HEK293T (cell line): ENCODE results near the gene MAGEA4.

Source experiments
- CTCF ChIA-PET: fragments of 350-600 bp; formaldehyde crosslinking; extraction: SDS; loops from one replicate; lab custom pipeline; 2021; ENCODE audit warnings: antibody characterized with exemption, inconsistent platforms; lab: Yijun Ruan, JAX
- POLR2A ChIA-PET: fragments of 350-600 bp; formaldehyde crosslinking; extraction: SDS; loops from one replicate; lab custom pipeline; 2020; ENCODE audit warnings: antibody characterized with exemption, inconsistent platforms; lab: Yijun Ruan, JAX
- DNase-seq: peaks from one replicate; pipeline ENCODE4 v3.0.0; 2012; ENCODE audit warnings: mixed read lengths; ENCODE audit errors: extremely low spot score
- ARNT ChIP-seq: fragments of 450-650 bp; IDR thresholded peaks from 2 replicates; pipeline ENCODE4 v1.6.1; 2017; ENCODE audit warnings: mild to moderate bottlenecking
- BHLHE40 ChIP-seq: fragments of 450-650 bp; IDR thresholded peaks from 2 replicates; pipeline ENCODE4 v1.6.1; 2016; ENCODE audit warnings: mild to moderate bottlenecking, moderate library complexity, borderline replicate concordance
- CTBP1 ChIP-seq: fragments of 450-650 bp; IDR thresholded peaks from 2 replicates; pipeline ENCODE4 v1.6.1; 2016; ENCODE audit warnings: borderline replicate concordance
- ELF4 ChIP-seq: fragments of 450-650 bp; IDR thresholded peaks from 2 replicates; pipeline ENCODE4 v1.6.1; 2017; ENCODE audit warnings: antibody characterized with exemption
- FOXA1 ChIP-seq: fragments of 450-650 bp; IDR thresholded peaks from 2 replicates; pipeline ENCODE4 v1.6.1; 2016; ENCODE audit warnings: mild to moderate bottlenecking
- FOXK2 ChIP-seq: fragments of 450-650 bp; IDR thresholded peaks from 2 replicates; pipeline ENCODE4 v1.6.1; 2016; ENCODE audit warnings: mild to moderate bottlenecking
- FOXM1 ChIP-seq: fragments of 450-650 bp; IDR thresholded peaks from 2 replicates; pipeline ENCODE4 v1.6.1; 2017; ENCODE audit warnings: mild to moderate bottlenecking, borderline replicate concordance
- HDGF ChIP-seq: fragments of 450-650 bp; IDR thresholded peaks from 2 replicates; pipeline ENCODE4 v1.6.1; 2017; ENCODE audit warnings: antibody characterized with exemption, borderline replicate concordance
- L3MBTL2 ChIP-seq: fragments of 450-650 bp; conservative IDR thresholded peaks from 2 replicates; pipeline ENCODE4 v1.6.1; 2016; ENCODE audit warnings: mild to moderate bottlenecking
- LEF1 ChIP-seq: fragments of 450-650 bp; IDR thresholded peaks from 2 replicates; pipeline ENCODE4 v1.6.1; 2017; ENCODE audit warnings: mild to moderate bottlenecking, borderline replicate concordance
- NFRKB ChIP-seq: fragments of 450-650 bp; IDR thresholded peaks from 2 replicates; pipeline ENCODE4 v1.6.1; 2016; ENCODE audit warnings: mild to moderate bottlenecking, moderate library complexity
- PKNOX1 ChIP-seq: fragments of 450-650 bp; IDR thresholded peaks from 2 replicates; pipeline ENCODE4 v1.6.1; 2016
- SP1 ChIP-seq: fragments of 450-650 bp; IDR thresholded peaks from 2 replicates; pipeline ENCODE4 v1.6.1; 2017
- SUZ12 ChIP-seq: fragments of 450-650 bp; IDR thresholded peaks from 2 replicates; pipeline ENCODE4 v1.6.1; 2016; ENCODE audit warnings: mild to moderate bottlenecking
- TARDBP ChIP-seq: fragments of 450-650 bp; IDR thresholded peaks from 2 replicates; pipeline ENCODE4 v1.6.1; 2016
- ZNF384 ChIP-seq: fragments of 450-650 bp; IDR thresholded peaks from 2 replicates; pipeline ENCODE4 v1.6.1; 2016

MAGEA4 gene

GRCh38 chrX:151880895-151881294 is 31.8 kb upstream of the MAGEA4 start:
- DNase-seq = no peak
- POLR2A ChIA-PET = no interaction called here
- TF ChIP-seq ARNT = no peak
- no peak for TF ChIP-seq FOXA1
- TF ChIP-seq SUZ12 = no peak
- no peak for TF ChIP-seq PKNOX1
- no peak for TF ChIP-seq FOXK2
- TF ChIP-seq CTBP1 = no peak
- TF ChIP-seq TARDBP = no peak
- TF ChIP-seq L3MBTL2 = no peak
- CTCF ChIA-PET = no interaction called here

GRCh38 chrX:151889421-151889820 is 23.3 kb upstream of the MAGEA4 start:
- DNase-seq = no peak
- ChIA-PET POLR2A (no interaction called here), CTCF (interaction anchor here (0.6 kb wide), 1 partner anchor 47 kb away, joined by 3 read pairs; no protein-coding TSS in a partner anchor)
- TF ChIP-seq PKNOX1 = no peak
- no peak for TF ChIP-seq ELF4
- TF ChIP-seq BHLHE40 = no peak
- no peak for TF ChIP-seq TARDBP
- TF ChIP-seq FOXA1 = no peak
- no peak for TF ChIP-seq HDGF
- no peak for TF ChIP-seq SP1
- no peak for TF ChIP-seq LEF1

- TF ChIP-seq L3MBTL2 = no peak
- TF ChIP-seq PKNOX1 = no peak
- no peak for TF ChIP-seq HDGF
- TF ChIP-seq LEF1 = no peak
- no peak for TF ChIP-seq CTBP1
- no peak for TF ChIP-seq BHLHE40
- TF ChIP-seq FOXK2 = no peak
- TF ChIP-seq TARDBP = no peak
- no peak for TF ChIP-seq NFRKB
- no peak for TF ChIP-seq SP1
- no peak for TF ChIP-seq FOXM1
- TF ChIP-seq ELF4 = no peak
- no peak for TF ChIP-seq FOXA1
- TF ChIP-seq ZNF384 = no peak
- TF ChIP-seq ARNT = no peak
- TF ChIP-seq SUZ12 = no peak
- DNase-seq = no peak
- POLR2A ChIA-PET = no interaction called here
- CTCF ChIA-PET = no interaction called here
Measured at GRCh38 chrX:151896734-151897474, 15.8 kb upstream of the MAGEA4 start.

GRCh38 chrX:151899622-151900021 is 13.1 kb upstream of the MAGEA4 start:
- TF ChIP-seq L3MBTL2 = no peak
- no peak for TF ChIP-seq FOXM1
- TF ChIP-seq BHLHE40 = no peak
- no peak for TF ChIP-seq LEF1
- no peak for TF ChIP-seq ZNF384
- TF ChIP-seq SP1 = no peak
- no peak for TF ChIP-seq ELF4
- no peak for TF ChIP-seq HDGF
- no peak for TF ChIP-seq TARDBP
- no peak for TF ChIP-seq SUZ12
- TF ChIP-seq ARNT = no peak
- TF ChIP-seq CTBP1 = no peak
- no peak for TF ChIP-seq FOXA1
- TF ChIP-seq PKNOX1 = no peak
- no peak for TF ChIP-seq NFRKB
- TF ChIP-seq FOXK2 = no peak
- no peak for DNase-seq
- CTCF ChIA-PET = no interaction called here
- POLR2A ChIA-PET = no interaction called here

- TF ChIP-seq NFRKB = no peak
- no peak for TF ChIP-seq ELF4
- no peak for TF ChIP-seq L3MBTL2
- no peak for TF ChIP-seq ARNT
- no peak for TF ChIP-seq SP1
- no peak for TF ChIP-seq FOXK2
- no peak for TF ChIP-seq LEF1
- no peak for TF ChIP-seq PKNOX1
- no peak for TF ChIP-seq FOXM1
- TF ChIP-seq CTBP1 = no peak
- TF ChIP-seq BHLHE40 = no peak
- TF ChIP-seq TARDBP = no peak
- no peak for TF ChIP-seq SUZ12
- no peak for TF ChIP-seq HDGF
- TF ChIP-seq FOXA1 = no peak
- no peak for TF ChIP-seq ZNF384
- ChIA-PET CTCF (no interaction called here), POLR2A (no interaction called here)
- no peak for DNase-seq
Measured at GRCh38 chrX:151901826-151902225, 10.9 kb upstream of the MAGEA4 start.
